ENCODE results near the gene CACNA2D3.

- TF ChIP-seq POLR2A (IDR thresholded peaks at IDR 0.05) (no peak), CTCF (IDR thresholded peaks at IDR 0.05) (no peak)
Measured at GRCh38 chr3:55097441-55097840, 975.1 kb downstream of the CACNA2D3 start.

Measured in uterus (tissue), 2 donors.